ENCODE data around the gene EFCAB6.

The EFCAB6 gene

GRCh38 chr22:43532301-43533155 is 279.6 kb downstream of the EFCAB6 start:
- ATAC-seq (replicated peaks) (no peak), DNase-seq (no peak)
- peaks cover 33 to 77% of the 10 kb centered on the region in 2 donors for H3K27me3 Mint-ChIP-seq
- H3K27ac Mint-ChIP-seq: no peak overlapping the region
- H3K36me3 Mint-ChIP-seq (ENCODE audit: insufficient read depth): no peaks in the 10 kb centered on the region
- no peaks in the 10 kb centered on the region for H3K4me1 Mint-ChIP-seq (ENCODE audit: low read depth in 2 of 2)
- no peaks in the 10 kb centered on the region for H3K9me3 Mint-ChIP-seq
- no peak overlapping the region for H3K4me3 Mint-ChIP-seq

DNA sequence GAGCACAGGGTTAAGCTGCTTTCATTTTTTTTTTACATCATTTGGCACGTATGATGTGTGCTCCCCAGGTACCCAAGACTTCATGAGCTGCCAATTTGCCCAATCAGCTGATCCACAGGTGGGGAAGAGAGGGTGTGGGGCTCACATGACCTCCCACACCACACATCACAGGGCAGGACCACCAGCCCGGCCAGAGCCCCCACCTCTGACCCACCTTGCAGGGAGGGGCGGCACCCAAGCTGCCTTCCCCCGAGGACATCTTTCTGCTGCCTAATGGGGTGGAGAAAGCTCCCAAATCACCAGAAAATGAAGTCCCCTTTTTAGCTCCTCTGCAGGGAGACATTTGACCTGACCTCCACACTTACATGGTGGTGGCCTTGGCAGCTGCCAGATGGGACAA is 280.5 kb downstream of the EFCAB6 start:
- no peak overlapping the region for H3K4me3 Mint-ChIP-seq
- no peak overlapping the region for H3K27ac Mint-ChIP-seq
- ATAC-seq (replicated peaks): no peak
- no peak for DNase-seq
- H3K9me3 Mint-ChIP-seq: no peaks in the 10 kb centered on the region
- peaks cover 28 to 77% of the 10 kb centered on the region in 2 donors for H3K27me3 Mint-ChIP-seq
- no peaks in the 10 kb centered on the region for H3K4me1 Mint-ChIP-seq (ENCODE audit: low read depth in 2 of 2)
- H3K36me3 Mint-ChIP-seq (ENCODE audit: insufficient read depth): no peaks in the 10 kb centered on the region

GRCh38 chr22:43530349-43531201 is 281.5 kb downstream of the EFCAB6 start:
- H3K36me3 Mint-ChIP-seq (ENCODE audit: insufficient read depth): no peaks in the 10 kb centered on the region
- H3K27me3 Mint-ChIP-seq: peaks cover 28 to 77% of the 10 kb centered on the region in 2 donors
- no peak overlapping the region for H3K27ac Mint-ChIP-seq

DNA sequence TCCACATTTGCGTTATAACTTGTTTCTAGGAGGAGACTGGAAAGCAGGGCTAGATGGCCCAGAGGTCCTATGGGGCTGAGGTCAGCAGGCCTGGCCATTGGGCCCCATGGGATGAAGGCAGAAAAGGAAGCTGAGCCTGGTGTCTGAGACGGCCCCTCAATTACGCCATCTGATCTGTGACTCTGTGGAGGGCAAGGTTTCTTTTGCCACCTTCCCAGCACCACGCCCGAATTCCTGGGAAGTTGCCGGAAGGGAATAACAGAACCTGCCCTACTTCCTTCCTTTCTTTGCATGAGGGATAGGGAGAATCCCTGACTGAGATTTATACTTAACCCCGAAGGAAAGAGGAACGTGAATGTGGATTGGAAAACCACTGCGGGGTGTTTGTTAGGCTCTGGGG is 282.2 kb downstream of the EFCAB6 start:
- ATAC-seq (replicated peaks): no peak
- DNase-seq: no peak
- no peak overlapping the region for H3K27ac Mint-ChIP-seq
- no peaks in the 10 kb centered on the region for H3K36me3 Mint-ChIP-seq (ENCODE audit: insufficient read depth)
- peaks cover 27 to 76% of the 10 kb centered on the region in 2 donors for H3K27me3 Mint-ChIP-seq
- no peaks in the 10 kb centered on the region for H3K4me1 Mint-ChIP-seq (ENCODE audit: low read depth in 2 of 2)
- H3K9me3 Mint-ChIP-seq: no peaks in the 10 kb centered on the region
- H3K4me3 Mint-ChIP-seq: no peak overlapping the region

More at GRCh38 chr22:43530349-43531201, 281.5 kb downstream of the EFCAB6 start:
- H3K9me3 Mint-ChIP-seq: no peaks in the 10 kb centered on the region
- H3K4me3 Mint-ChIP-seq: no peak overlapping the region
- H3K4me1 Mint-ChIP-seq (ENCODE audit: low read depth in 2 of 2): no peaks in the 10 kb centered on the region
- ATAC-seq (replicated peaks) (no peak), DNase-seq (no peak)

DNA sequence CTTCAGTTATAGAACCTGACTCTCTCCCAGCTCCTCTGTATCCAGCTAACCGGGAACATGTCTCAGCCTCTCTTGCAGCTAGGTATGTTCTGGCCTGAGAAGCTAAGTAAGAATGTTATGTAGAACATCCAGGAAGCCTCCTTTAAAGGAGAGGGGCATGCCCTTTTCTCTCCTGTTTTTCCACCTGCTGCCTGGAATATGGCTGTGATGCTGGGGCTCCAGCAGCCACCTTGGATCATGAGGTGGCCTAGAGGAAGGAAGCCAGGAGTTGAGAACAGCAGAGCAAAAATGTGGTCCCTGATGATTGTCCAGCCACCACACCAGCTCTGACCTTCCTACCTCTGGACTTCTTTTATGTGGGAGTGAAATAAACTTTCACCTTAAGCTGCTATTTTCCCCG is 282.6 kb downstream of the EFCAB6 start:
- no peak for ATAC-seq (replicated peaks)
- Mint-ChIP-seq H3K9me3 (no peaks in the 10 kb centered on the region), H3K27ac (no peak overlapping the region), H3K27me3 (peaks cover 23 to 71% of the 10 kb centered on the region in 2 donors), H3K4me1 (ENCODE audit: low read depth in 2 of 2) (no peaks in the 10 kb centered on the region), H3K4me3 (no peak overlapping the region), H3K36me3 (ENCODE audit: insufficient read depth) (no peaks in the 10 kb centered on the region)
- no peak for DNase-seq

DNA sequence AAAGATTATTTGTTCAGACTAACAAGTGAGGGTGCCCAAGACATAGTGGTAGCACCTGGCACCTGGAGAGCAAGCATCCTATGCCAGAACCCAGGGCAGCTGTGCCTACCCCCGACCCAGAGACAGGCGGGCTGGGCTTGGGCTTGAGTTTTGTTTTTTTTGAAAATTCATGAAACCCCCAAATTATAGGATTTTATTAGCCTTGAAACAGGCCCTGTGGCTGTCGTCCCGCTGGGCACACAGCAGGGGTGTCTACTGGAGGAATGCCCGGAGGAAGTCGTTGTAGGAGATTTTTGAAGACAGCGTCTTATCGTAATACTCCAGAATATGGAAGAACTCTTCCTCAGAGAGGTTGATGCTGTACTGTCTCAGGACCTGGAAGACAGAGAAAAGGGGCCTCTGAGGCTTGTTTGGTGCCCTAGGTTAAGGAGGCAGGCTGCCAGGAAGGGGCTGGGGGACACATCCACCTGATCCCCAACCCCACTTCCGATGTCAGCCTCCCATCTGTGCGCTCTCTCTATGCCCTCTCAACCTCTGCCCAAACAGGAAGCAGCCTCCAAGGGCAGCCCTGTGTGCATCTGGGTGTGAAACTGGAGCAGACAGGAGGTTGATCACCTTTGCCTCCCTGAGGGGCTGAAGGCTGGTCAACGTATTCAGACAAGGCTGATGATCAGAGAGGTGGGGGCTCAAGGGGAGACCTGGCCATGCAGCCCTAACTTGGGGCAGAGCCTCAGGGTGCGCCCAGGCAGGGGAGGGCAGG is 283.3 kb downstream of the EFCAB6 start:
- ATAC-seq (replicated peaks) (no peak), DNase-seq (no peak)
- no peaks in the 10 kb centered on the region for H3K9me3 Mint-ChIP-seq
- no peak overlapping the region for H3K4me3 Mint-ChIP-seq
- H3K27me3 Mint-ChIP-seq: peaks cover 21 to 65% of the 10 kb centered on the region in 2 donors
- H3K27ac Mint-ChIP-seq: no peak overlapping the region
- H3K36me3 Mint-ChIP-seq (ENCODE audit: insufficient read depth): no peaks in the 10 kb centered on the region
- no peaks in the 10 kb centered on the region for H3K4me1 Mint-ChIP-seq (ENCODE audit: low read depth in 2 of 2)

DNA sequence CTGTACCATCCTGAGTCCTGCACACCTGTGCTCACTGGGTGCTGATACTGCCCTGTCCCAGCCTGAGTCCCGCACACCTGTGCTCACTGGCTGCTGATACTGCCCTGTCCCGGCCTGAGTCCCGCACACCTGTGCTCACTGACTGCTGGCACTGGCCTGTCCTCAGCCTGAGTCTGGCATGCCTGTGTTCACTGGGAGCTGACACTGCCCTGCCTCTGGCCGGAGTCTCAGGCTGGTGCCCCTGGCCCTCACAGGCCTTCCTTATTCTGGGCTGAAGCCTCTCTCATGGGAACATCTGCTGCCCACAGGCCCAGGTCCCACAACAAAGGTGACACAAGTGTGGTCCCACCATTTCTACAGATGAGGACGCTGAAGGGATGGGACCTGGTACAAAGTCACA is 285.2 kb downstream of the EFCAB6 start:
- Mint-ChIP-seq H3K36me3 (ENCODE audit: insufficient read depth) (no peaks in the 10 kb centered on the region), H3K27me3 (peaks cover 17 to 57% of the 10 kb centered on the region in 2 donors), H3K9me3 (no peaks in the 10 kb centered on the region), H3K27ac (no peak overlapping the region), H3K4me1 (ENCODE audit: low read depth in 2 of 2) (no peaks in the 10 kb centered on the region), H3K4me3 (no peak overlapping the region)
- ATAC-seq (replicated peaks) (no peak), DNase-seq (no peak)

DNA sequence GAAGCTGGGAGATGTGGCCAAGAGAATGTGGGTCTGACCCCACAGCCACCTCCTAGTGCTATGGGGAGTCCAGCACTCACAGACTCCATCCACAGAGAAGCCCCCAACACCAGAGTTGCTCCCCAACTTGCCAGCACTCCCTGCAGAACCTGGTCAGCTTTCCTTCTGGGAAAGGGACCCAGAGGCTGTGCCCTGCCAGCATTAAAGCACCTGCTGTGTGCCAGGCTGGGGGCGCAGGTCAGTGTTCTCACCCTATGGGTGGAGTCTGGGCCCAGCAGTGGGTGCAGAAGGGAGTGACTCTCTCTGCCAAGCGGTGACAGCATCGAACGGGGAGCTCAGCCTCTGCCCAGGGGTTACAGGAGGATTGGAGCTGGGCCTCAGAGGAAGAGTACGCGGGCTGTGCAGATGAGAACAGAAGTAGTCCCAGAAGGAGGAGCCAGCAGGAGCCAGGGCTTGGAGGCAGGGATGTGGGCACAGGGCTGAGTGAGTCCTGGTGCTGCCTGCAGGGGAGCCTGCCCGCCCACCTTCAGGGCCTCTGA is 285.9 kb downstream of the EFCAB6 start:
- no peak for ATAC-seq (replicated peaks)
- Mint-ChIP-seq H3K27me3 (peaks cover 17 to 49% of the 10 kb centered on the region in 2 donors), H3K4me1 (ENCODE audit: low read depth in 2 of 2) (no peaks in the 10 kb centered on the region), H3K4me3 (no peak overlapping the region), H3K27ac (no peak overlapping the region), H3K36me3 (ENCODE audit: insufficient read depth) (no peaks in the 10 kb centered on the region), H3K9me3 (no peaks in the 10 kb centered on the region)
- no peak for DNase-seq

DNA sequence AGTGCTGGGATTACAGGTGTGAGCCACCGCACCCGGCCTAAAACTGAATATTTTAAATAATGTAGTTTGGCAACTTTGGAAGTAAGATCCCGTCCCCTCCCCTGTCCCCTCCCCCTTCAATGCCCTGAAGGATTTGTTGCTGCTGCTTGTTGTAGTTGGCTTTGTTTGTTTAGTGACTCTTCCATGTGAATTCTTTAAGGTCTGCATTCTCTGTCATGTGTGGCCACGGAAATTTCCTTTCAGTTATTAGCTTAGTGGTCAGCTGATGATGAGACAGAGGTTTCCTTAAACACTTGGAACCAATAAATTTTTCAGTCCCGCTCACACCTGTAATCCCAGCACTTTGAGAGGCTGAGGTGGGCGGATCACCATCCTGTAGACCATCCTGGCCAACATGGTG is 290.4 kb downstream of the EFCAB6 start:
- H3K36me3 Mint-ChIP-seq (ENCODE audit: insufficient read depth): no peaks in the 10 kb centered on the region

GRCh38 chr22:43520632-43521039 is 291.5 kb downstream of the EFCAB6 start:
- Mint-ChIP-seq H3K4me3 (no peak overlapping the region), H3K4me1 (ENCODE audit: low read depth in 2 of 2) (no peaks in the 10 kb centered on the region), H3K9me3 (no peaks in the 10 kb centered on the region), H3K27me3 (peaks cover 6 to 23% of the 10 kb centered on the region in 2 donors), H3K27ac (no peak overlapping the region), H3K36me3 (ENCODE audit: insufficient read depth) (no peaks in the 10 kb centered on the region)
- ATAC-seq (replicated peaks) (no peak), DNase-seq (no peak)

More for the DNA sequence above, 290.4 kb downstream of the EFCAB6 start:
- H3K4me3 Mint-ChIP-seq: no peak overlapping the region
- H3K9me3 Mint-ChIP-seq: no peaks in the 10 kb centered on the region
- H3K27me3 Mint-ChIP-seq: peaks cover 8 to 29% of the 10 kb centered on the region in 2 donors
- no peaks in the 10 kb centered on the region for H3K4me1 Mint-ChIP-seq (ENCODE audit: low read depth in 2 of 2)
- DNase-seq (no peak), ATAC-seq (replicated peaks) (no peak)
- no peak overlapping the region for H3K27ac Mint-ChIP-seq

DNA sequence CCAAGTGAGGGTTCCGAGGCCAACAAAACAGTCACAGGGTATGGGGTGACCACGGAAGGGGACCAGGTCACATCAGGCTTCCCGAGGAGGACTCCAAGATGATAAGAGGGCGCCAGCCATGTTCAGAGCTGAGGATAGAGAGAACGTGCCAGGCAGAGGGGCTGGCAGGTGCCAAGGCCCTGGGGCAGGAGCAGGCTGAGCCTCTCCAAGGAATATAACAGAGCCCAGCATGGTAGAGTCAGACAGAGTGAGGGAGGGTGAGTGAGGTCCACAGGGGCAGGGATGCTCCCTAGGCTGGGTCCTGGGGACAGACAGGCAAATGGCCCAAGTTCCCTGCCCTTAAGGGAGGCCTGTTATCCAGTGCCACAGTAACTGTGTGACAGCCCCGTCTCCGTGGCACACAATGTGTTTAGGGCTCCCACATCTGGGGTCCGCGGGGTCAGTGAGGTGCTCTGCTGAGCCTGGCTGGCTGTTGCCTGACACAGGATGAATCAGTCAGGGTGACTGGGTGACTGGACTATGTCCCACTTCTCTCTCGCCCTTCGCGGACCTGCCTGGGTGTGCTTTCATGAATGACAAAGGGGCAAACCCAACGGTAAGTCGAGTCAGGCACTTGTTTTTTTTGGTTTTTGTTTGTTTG is 295.0 kb downstream of the EFCAB6 start:
- H3K4me3 Mint-ChIP-seq: no peak overlapping the region
- peaks cover 0 to 38% of the 10 kb centered on the region in 2 donors for H3K27me3 Mint-ChIP-seq
- no peaks in the 10 kb centered on the region for H3K9me3 Mint-ChIP-seq
- H3K27ac Mint-ChIP-seq: no peak overlapping the region
- ATAC-seq (replicated peaks): no peak
- peaks cover 3% of the 10 kb centered on the region for H3K36me3 Mint-ChIP-seq (ENCODE audit: insufficient read depth)
- H3K4me1 Mint-ChIP-seq (ENCODE audit: low read depth in 2 of 2): no peaks in the 10 kb centered on the region
- no peak for DNase-seq

DNA sequence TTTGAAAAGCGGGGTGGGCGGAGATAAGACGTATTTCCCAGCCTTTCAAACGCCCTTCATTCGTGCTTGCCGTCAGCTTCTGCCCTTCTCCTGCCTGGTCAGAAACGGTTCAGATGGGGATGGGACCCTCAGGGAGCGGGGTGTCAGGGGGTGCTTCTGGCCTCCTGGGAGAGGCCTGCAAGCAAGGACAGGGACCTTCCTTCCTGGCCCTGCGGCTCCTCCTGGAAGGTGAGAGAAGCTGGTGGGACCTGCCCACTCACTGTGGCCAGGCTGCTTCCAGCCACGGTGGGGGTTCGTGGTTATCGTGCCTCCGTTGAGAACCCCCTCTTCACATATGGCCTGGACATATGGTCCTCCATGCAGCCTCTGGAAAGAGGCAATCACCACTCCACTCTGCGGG is 295.7 kb downstream of the EFCAB6 start:
- H3K4me3 Mint-ChIP-seq: no peak overlapping the region
- H3K9me3 Mint-ChIP-seq: no peaks in the 10 kb centered on the region
- no peak for ATAC-seq (replicated peaks)

GRCh38 chr22:43515902-43516301 is 296.2 kb downstream of the EFCAB6 start:
- DNase-seq (no peak), ATAC-seq (replicated peaks) (no peak)
- Mint-ChIP-seq H3K4me3 (no peak overlapping the region), H3K36me3 (ENCODE audit: insufficient read depth) (peaks cover 3% of the 10 kb centered on the region), H3K27me3 (peaks cover 0 to 46% of the 10 kb centered on the region in 2 donors), H3K27ac (no peak overlapping the region), H3K4me1 (ENCODE audit: low read depth in 2 of 2) (no peaks in the 10 kb centered on the region), H3K9me3 (no peaks in the 10 kb centered on the region)

More for the DNA sequence above, 295.7 kb downstream of the EFCAB6 start:
- H3K27me3 Mint-ChIP-seq: peaks cover 0 to 46% of the 10 kb centered on the region in 2 donors
- no peak for DNase-seq
- H3K27ac Mint-ChIP-seq: no peak overlapping the region
- H3K4me1 Mint-ChIP-seq (ENCODE audit: low read depth in 2 of 2): no peaks in the 10 kb centered on the region
- H3K36me3 Mint-ChIP-seq (ENCODE audit: insufficient read depth): peaks cover 3% of the 10 kb centered on the region

All from effector memory CD8-positive, alpha-beta T cell (primary cell).